ENCODE data around the gene CSRNP3. TPM values are rescaled to one million over a fixed set of nuclear protein-coding genes. Genes with fewer than 3 reads are reported as not detected.

Gene CSRNP3
- polyA plus RNA-seq, 2 of the 4 experiments (the other 2 are of a cell fraction), result 0.05 to 0.25 TPM

GRCh38 chr2:165547900-165548299 is 78.4 kb downstream of the CSRNP3 start:
- ChIA-PET CTCF (no interaction called here), POLR2A (no interaction called here)
- Histone ChIP-seq H3K4me3 (no peak overlapping the region), H3K27ac (no peak overlapping the region), H3K4me2 (no peak overlapping the region), H3K9me3 (no peaks in the 10 kb centered on the region), H3K4me1 (no peaks in the 10 kb centered on the region)
- DNase-seq (ENCODE audit: low read depth in 1 of 2, low spot score in 1 of 2) (no peak), ATAC-seq (no peak), FAIRE-seq (no peak)
- no peak for TF ChIP-seq BHLHE40 (IDR thresholded peaks at IDR 0.05; ENCODE audit: low read depth, low read length)
- TF ChIP-seq ESRRA (IDR thresholded peaks at IDR 0.05; ENCODE audit: borderline replicate concordance, low read length), result no peak
- TF ChIP-seq FOXS1 (CRISPR knock-in tag; IDR thresholded peaks at IDR 0.05), result no peak
- TF ChIP-seq HOXB13 (CRISPR knock-in tag; IDR thresholded peaks at IDR 0.05; ENCODE audit: low read depth), result no peak
- no peak for TF ChIP-seq JUN (IDR thresholded peaks at IDR 0.05)
- TF ChIP-seq KDM1A (IDR thresholded peaks at IDR 0.05; ENCODE audit: low read depth), result no peak
- no peak for TF ChIP-seq ZSCAN20 (CRISPR knock-in tag; IDR thresholded peaks at IDR 0.05)
- no peak for TF ChIP-seq SREBF2 (IDR thresholded peaks at IDR 0.05)
- no peak for TF ChIP-seq PHF8 (IDR thresholded peaks at IDR 0.05; ENCODE audit: borderline replicate concordance, low read depth)
- no peak for TF ChIP-seq CEBPB (IDR thresholded peaks at IDR 0.05)
- TF ChIP-seq HDAC2 (IDR thresholded peaks at IDR 0.05), result no peak
- TF ChIP-seq ATOH8 (CRISPR knock-in tag; IDR thresholded peaks at IDR 0.05; ENCODE audit: low read depth), result no peak
- TF ChIP-seq RARB (CRISPR knock-in tag; IDR thresholded peaks at IDR 0.05), result no peak
- TF ChIP-seq ZC3H11A (IDR thresholded peaks at IDR 0.05), result no peak
- no peak for TF ChIP-seq KDM5A (IDR thresholded peaks at IDR 0.05)
- no peak for TF ChIP-seq PBX3 (IDR thresholded peaks at IDR 0.05)
- TF ChIP-seq HOXA7 (CRISPR knock-in tag; IDR thresholded peaks at IDR 0.05), result no peak
- TF ChIP-seq JUNB (IDR thresholded peaks at IDR 0.05), result no peak
- no peak for TF ChIP-seq GATA3 (IDR thresholded peaks at IDR 0.05; ENCODE audit: borderline replicate concordance)

GRCh38 chr2:165549619-165550018 is 80.1 kb downstream of the CSRNP3 start:
- CTCF ChIA-PET, result no interaction called here
- no peaks in the 10 kb centered on the region for H3K9me3 ChIP-seq

GRCh38 chr2:165558832-165559231 is 89.3 kb downstream of the CSRNP3 start:
- Histone ChIP-seq H3K9me3 (no peaks in the 10 kb centered on the region), H3K4me2 (no peak overlapping the region), H3K4me3 (no peak overlapping the region), H3K27ac (no peak overlapping the region), H3K4me1 (no peaks in the 10 kb centered on the region)
- ATAC-seq, result no peak
- 50% methylated on average over 2 of the region's 2 CpGs for WGBS (ENCODE audit: missing lambda C conversion rate)
- CTCF ChIA-PET, result no interaction called here
- FAIRE-seq, result no peak
- no peak for DNase-seq (ENCODE audit: low read depth in 1 of 2, low spot score in 1 of 2)
- TF ChIP-seq GATA3 (IDR thresholded peaks at IDR 0.05; ENCODE audit: borderline replicate concordance) (no peak), ZFP36 (IDR thresholded peaks at IDR 0.05; ENCODE audit: borderline replicate concordance, partially characterized antibody) (no peak)
- POLR2A ChIA-PET, result no interaction called here

More at GRCh38 chr2:165549619-165550018, 80.1 kb downstream of the CSRNP3 start:
- DNase-seq (ENCODE audit: low read depth in 1 of 2, low spot score in 1 of 2) (no peak), FAIRE-seq (no peak), ATAC-seq (no peak)
- no peak overlapping the region for H3K27ac ChIP-seq
- H3K4me1 ChIP-seq, result no peaks in the 10 kb centered on the region
- TF ChIP-seq CBX2 (IDR thresholded peaks at IDR 0.05; ENCODE audit: borderline replicate concordance, low read depth) (no peak), ELK1 (IDR thresholded peaks at IDR 0.05; ENCODE audit: low read depth, low read length) (no peak), CBX8 (IDR thresholded peaks at IDR 0.05) (no peak), KDM1A (IDR thresholded peaks at IDR 0.05; ENCODE audit: low read depth) (no peak)
- WGBS (ENCODE audit: missing lambda C conversion rate), result 30% methylated on average over 1 of the region's 1 CpG
- H3K4me3 ChIP-seq, result no peak overlapping the region
- POLR2A ChIA-PET, result no interaction called here
- no peak overlapping the region for H3K4me2 ChIP-seq
